Liver (tissue), 3 donors: Measurements from ENCODE around the gene PRMT9.

Experiments
- FOXA1 ChIP-seq: IDR thresholded peaks from 2 replicates; pipeline ENCODE4 v1.6.1; 2016; ENCODE audit warnings: antibody characterized with exemption
- HNF4A ChIP-seq, 2 donors: conservative IDR thresholded peaks; 2 replicates each; pipeline ENCODE4 v1.6.1; 2016; ENCODE audit warnings: antibody characterized with exemption in 2 of 2, mild to moderate bottlenecking in 2 of 2
- SP1 ChIP-seq: IDR thresholded peaks from 2 replicates; pipeline ENCODE4 v1.6.1; 2018; ENCODE audit warnings: antibody characterized with exemption, mild to moderate bottlenecking
- TF ChIP-seq, protein P1 (sequence below): fragments of 150-350 bp; IDR thresholded peaks from 2 replicates; pipeline ENCODE4 v1.5.1; 2017; ENCODE audit warnings: improper control_type of control experiment, low read depth, low read length; ENCODE audit not compliant: missing input control
- donor health status: healthy.
- donor health status: healthy.

DNA sequence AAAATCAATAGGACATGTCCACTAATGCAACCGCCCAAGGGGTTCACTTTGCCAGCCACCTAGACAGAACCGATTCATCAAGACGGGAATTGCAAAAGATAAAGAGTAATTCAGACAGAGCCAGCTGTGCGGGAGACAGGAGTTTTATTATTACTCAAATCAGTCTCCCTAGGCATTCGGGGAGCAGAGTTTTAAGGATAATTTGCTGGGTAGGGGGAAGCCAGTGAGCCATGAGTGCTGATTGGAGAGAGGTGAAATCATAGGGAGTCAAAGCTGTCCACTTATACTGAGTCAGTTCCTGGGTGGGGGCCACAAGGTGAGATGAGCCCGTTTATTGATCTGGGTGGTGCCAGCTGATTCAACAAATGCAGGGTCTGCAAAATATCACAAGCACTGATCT, 58.2 kb downstream of the PRMT9 start:
- TF ChIP-seq, protein P1, sequence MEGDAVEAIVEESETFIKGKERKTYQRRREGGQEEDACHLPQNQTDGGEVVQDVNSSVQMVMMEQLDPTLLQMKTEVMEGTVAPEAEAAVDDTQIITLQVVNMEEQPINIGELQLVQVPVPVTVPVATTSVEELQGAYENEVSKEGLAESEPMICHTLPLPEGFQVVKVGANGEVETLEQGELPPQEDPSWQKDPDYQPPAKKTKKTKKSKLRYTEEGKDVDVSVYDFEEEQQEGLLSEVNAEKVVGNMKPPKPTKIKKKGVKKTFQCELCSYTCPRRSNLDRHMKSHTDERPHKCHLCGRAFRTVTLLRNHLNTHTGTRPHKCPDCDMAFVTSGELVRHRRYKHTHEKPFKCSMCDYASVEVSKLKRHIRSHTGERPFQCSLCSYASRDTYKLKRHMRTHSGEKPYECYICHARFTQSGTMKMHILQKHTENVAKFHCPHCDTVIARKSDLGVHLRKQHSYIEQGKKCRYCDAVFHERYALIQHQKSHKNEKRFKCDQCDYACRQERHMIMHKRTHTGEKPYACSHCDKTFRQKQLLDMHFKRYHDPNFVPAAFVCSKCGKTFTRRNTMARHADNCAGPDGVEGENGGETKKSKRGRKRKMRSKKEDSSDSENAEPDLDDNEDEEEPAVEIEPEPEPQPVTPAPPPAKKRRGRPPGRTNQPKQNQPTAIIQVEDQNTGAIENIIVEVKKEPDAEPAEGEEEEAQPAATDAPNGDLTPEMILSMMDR: no peak
- TF ChIP-seq SP1 (no peak), HNF4A (conservative IDR thresholded peaks at IDR 0.05) (no peak), FOXA1 (no peak)
